SKM-1 treated with dmso at 0.1 percent for 144 hours (cell line): ENCODE measurements around the gene MPPED2.

ENCODE experiments used
- DNase-seq: peaks from one replicate; lab custom pipeline; 2025; ENCODE audit not compliant: unreplicated experiment; lab: John Stamatoyannopoulos, UW

Gene MPPED2

DNA sequence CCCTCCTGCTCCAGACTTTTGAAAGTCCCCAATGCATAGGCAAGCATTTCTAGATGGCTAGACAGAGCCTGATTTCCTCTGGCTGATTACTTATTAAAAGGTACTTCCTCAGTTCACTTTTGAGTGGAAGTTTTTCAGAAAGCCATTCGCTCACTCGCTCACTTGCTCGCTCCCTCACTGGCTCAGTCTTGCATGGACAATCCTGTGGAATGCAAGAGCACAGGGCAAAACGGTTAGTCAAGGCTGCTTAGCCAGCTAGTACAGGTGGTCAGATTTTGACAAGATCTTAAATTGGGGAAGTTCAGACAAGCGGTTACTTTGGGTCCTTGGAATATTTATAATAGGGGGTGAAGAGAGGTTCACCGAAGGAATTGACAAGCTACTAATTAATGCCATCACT, 162.3 kb downstream of the MPPED2 start:
- DNase-seq: no peak

GRCh38 chr11:30423279-30423648, 162.9 kb downstream of the MPPED2 start:
- DNase-seq: no peak

DNA sequence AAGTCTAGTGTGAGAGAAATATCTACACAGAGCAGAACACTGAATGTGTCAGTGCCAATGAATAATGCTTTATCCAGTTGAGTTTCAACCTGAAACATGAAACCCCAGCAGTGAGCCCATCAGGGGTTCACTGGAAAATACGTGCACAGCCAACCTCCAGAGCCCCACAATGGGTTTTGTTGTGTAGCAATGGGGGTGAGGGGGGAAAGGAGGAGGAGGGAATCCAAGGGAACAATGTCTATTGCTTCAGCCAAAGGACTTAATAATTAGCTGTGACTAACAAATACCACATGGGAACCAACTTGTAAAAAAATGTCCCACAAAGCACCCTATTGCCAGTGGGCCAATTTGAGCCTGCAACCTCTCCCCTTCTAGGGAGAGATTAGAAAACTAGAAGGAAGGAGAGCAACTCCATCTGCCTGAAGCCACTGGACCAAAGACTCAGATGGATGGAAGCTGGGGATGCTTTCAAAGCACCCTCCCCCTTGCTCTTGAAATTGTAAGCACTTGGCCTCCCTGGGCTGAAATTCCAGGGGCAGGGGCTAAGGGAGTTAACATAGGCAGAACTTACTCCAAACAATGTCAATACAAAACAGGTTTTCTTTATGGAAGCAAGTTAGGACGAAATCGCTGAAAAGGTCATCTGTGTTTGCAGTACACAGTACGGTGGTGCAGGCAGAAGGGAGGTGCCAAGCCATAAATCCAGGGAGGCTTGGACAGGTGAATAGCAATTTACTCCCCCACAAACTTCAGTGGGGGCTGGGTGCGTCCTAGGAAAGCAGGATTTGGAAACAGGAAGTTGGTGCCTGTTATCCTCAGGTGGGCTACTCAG, 163.5 kb downstream of the MPPED2 start:
- no peak for DNase-seq

- DNase-seq: no peak
Observed at GRCh38 chr11:30420233-30420787, 165.8 kb downstream of the MPPED2 start.

- DNase-seq: no peak
Observed at GRCh38 chr11:30414806-30415205, 171.3 kb downstream of the MPPED2 start.

- DNase-seq: no peak
Observed at GRCh38 chr11:30414244-30414643, 171.9 kb downstream of the MPPED2 start.

DNA sequence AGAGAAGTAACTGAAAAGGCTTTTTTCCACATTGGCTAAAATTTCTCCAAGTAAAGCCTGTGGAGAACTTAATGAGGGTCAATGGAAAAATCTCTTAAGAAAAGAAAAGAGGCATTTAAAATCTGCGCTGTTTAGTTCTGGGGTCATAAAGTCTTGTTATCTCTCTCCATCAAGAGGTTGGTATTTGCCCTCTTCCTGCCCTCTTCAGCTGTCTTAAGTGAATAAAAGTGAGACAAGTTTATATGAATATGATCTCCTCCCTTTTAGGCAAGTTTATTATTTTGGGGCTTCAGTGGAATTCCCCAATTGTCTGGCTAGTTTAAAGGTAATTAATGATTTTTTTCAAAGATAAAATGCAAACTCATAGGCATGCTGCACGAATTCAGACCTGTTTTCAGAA, 173.6 kb downstream of the MPPED2 start:
- DNase-seq: no peak

GRCh38 chr11:30411383-30411782, 174.8 kb downstream of the MPPED2 start:
- DNase-seq: no peak

GRCh38 chr11:30406978-30407762, 179.0 kb downstream of the MPPED2 start:
- no peak for DNase-seq

GRCh38 chr11:30405385-30405784, 180.8 kb downstream of the MPPED2 start:
- DNase-seq: no peak

- no peak for DNase-seq
Observed at GRCh38 chr11:30404136-30404535, 182.0 kb downstream of the MPPED2 start.

GRCh38 chr11:30395751-30396150, 190.4 kb downstream of the MPPED2 start:
- DNase-seq: no peak

DNA sequence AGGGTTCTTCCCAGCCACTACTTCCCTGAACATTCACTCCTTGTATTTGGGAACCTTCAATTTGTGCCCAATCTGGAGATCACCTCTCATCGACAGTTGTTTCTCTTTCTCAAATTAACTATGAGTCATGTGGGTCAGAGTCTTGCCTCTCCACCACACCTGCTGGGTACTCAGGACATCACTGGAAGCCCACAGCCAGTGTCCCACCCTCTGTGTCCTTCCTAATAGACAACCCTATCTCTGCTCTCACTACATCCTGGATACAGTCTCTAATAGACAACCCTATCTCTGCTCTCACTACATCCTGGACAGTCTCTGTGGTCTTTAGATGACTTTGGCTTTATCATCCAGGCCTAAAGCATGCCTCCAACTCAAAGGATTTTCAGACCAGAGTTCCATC, 193.1 kb downstream of the MPPED2 start:
- DNase-seq: no peak

GRCh38 chr11:30392221-30392784, 193.8 kb downstream of the MPPED2 start:
- no peak for DNase-seq

DNA sequence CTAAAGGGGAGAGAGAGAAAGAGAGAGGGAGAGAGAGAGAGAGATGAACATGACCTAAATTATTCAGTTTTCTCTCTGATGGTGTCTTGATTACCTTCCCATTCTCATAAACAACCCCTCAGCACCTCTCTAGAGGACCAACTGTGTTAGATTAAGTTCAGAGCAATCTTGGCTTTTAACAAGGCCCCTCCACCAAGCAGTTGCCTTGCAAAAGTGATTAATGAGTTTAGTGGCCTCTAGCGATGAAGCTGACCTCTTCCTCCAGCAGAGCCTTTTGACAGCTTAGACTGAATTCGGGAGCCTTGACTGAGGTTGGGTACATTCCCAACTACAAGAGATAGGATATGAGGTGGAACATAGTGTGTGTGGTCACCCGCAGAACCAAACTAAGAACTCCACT, 197.2 kb downstream of the MPPED2 start:
- no peak for DNase-seq

GRCh38 chr11:30387891-30388861, 198.0 kb downstream of the MPPED2 start:
- no peak for DNase-seq

DNA sequence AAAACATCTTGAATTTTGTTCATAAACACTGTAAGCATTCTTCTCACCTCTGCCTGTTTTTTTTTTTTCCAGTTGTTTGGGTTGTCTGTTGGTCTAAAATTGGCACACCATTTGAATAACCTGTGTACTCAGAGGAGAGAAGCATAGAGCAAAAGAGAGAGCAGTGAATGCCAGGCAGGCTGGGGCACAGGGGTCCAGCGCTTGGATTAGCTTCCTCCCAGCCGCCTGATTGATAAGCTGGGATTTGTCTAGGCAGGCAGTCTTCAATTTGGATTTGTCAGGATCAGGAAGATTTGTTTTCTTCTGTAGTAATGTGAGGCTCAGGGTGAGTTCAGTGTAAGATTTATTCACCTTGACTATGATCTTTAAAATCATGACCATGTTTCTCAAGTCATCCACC, 204.3 kb downstream of the MPPED2 start:
- no peak for DNase-seq

- DNase-seq: no peak
Observed at GRCh38 chr11:30380846-30381245, 205.3 kb downstream of the MPPED2 start.

DNA sequence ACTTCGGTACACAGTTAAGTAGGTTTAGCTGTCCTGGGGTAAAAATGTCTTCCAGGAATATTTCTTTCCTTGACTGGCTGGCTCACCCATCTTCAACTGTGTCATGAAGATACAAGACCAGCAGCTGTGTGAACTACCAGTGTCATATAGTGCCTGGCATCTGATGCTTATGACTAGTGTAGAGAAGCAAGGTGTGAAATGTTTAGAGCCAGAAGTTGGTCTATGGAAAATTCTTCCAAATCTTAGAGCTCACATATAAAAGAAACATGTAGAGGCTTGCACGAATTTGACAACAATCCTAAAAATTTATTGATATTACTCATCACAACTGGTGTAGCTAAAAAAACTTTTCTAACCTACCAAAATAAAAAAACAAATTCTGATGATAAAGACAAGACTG, 208.8 kb downstream of the MPPED2 start:
- no peak for DNase-seq

- no peak for DNase-seq
Observed at GRCh38 chr11:30370164-30370563, 216.0 kb downstream of the MPPED2 start.

DNA sequence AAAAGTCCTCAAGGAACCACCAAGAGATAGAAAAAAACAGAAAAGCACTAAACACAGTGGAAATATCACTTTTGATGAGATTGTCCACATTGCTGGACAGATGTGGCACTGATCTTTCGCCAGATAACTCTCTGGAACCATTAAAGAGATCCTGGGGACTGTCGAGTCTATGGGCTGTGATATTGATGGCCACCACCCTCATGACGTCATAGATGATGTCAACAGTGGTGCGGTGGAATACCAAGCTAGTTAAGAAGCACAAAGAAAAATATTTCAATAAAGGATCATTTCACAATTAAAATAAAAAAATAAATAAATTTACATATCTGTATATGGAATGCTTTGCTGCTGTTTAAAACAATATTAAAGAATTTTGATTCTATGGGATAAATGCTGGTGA, 217.8 kb downstream of the MPPED2 start:
- no peak for DNase-seq
